Natural killer cell (primary cell): ENCODE results near the gene SLC38A2. TPM values are rescaled to one million over a fixed set of nuclear protein-coding genes. Genes with fewer than 3 reads are reported as not detected.

Source experiments
- ATAC-seq, 3 donors: fragments of 150-1000 bp in 2 of 3; fragments of 200-7000 bp in 1 of 3; cut with Tn5 transposase; 1 replicate in 1 of 3; 2 replicates in 2 of 3; pipeline ENCODE4 v1.10.0; 2021; ENCODE audit warnings: mild to moderate bottlenecking in 2 of 3, moderate library complexity in 2 of 3
- DNase-seq, 2 donors: peaks; one replicate each; pipeline versions ENCODE4 v3.0.0 to v3.0.0-alpha.2; 2013 to 2021; ENCODE audit warnings: mixed read lengths in 1 of 2
- H3K27ac ChIP-seq: one replicate; pipeline ENCODE4 v1.5.1; 2013; ENCODE audit warnings: mild to moderate bottlenecking, low read length
- H3K27me3 ChIP-seq: one replicate; pipeline ENCODE4 v1.6.1; 2013; ENCODE audit warnings: low read length; ENCODE audit not compliant: control insufficient read depth, insufficient read depth
- H3K36me3 ChIP-seq: one replicate; pipeline ENCODE4 v1.6.1; 2013; ENCODE audit warnings: low read length; ENCODE audit not compliant: control insufficient read depth, insufficient read depth
- H3K4me1 ChIP-seq: one replicate; pipeline ENCODE4 v1.6.1; 2013; ENCODE audit warnings: low read length; ENCODE audit not compliant: control insufficient read depth, insufficient read depth
- H3K4me3 ChIP-seq: one replicate; pipeline ENCODE4 v1.5.1; 2013; ENCODE audit warnings: low read length
- H3K9me3 ChIP-seq: one replicate; pipeline ENCODE4 v1.6.1; 2013; ENCODE audit warnings: low read length; ENCODE audit not compliant: control insufficient read depth, insufficient read depth
- H3K27ac Mint-ChIP-seq, 2 donors: one replicate each; pipeline ENCODE4 v1.8.0; 2022; ENCODE audit warnings: mild to moderate bottlenecking in 2 of 2, mixed read lengths in 2 of 2, moderate library complexity in 1 of 2
- H3K27me3 Mint-ChIP-seq, 2 donors: one replicate each; pipeline ENCODE4 v1.8.0; 2022; ENCODE audit warnings: low read depth in 2 of 2, mixed read lengths in 2 of 2
- H3K36me3 Mint-ChIP-seq: one replicate; pipeline ENCODE4 v1.8.0; 2022; ENCODE audit warnings: mixed read lengths
- H3K4me1 Mint-ChIP-seq, 2 donors: one replicate each; pipeline ENCODE4 v1.8.0; 2022; ENCODE audit warnings: mixed read lengths in 2 of 2
- H3K4me3 Mint-ChIP-seq: one replicate; pipeline ENCODE4 v1.8.0; 2022; ENCODE audit warnings: mild to moderate bottlenecking, moderate library complexity, mixed read lengths
- H3K9me3 Mint-ChIP-seq, 2 donors: one replicate each; pipeline ENCODE4 v1.8.0; 2022; ENCODE audit warnings: mixed read lengths in 2 of 2
- CTCF ChIP-seq: fragments of 200-600 bp; IDR thresholded peaks from one replicate; pipeline ENCODE4 v1.8.0; 2022; ENCODE audit warnings: antibody characterized with exemption
- WGBS: methylation state at CpG from one replicate; pipeline ENCODE4 v1.1.7; 2013; ENCODE audit warnings: missing lambda C conversion rate; ENCODE audit not compliant: insufficient coverage; 5-methylcytosine and 5-hydroxymethylcytosine counted together
- intact Hi-C: fragments of 100-400 bp; cut with micrococcal nuclease; formaldehyde crosslinking; loops from one replicate; pipeline ENCODE4 v1.14.2; 2022
- total RNA-seq, 4 donors: library from RNA; stranded (reverse); fragments of 120-200 nt in 1 of 4; gene quantifications; one replicate each; pipeline versions ENCODE4 v1.2.3 to v1.2.4, GENCODE V29; 2013 to 2022

SLC38A2 gene
- total RNA-seq, result 100 to 1,000 TPM; 131 to 241 (median 167) TPM
- 344 TPM for total RNA-seq (2013)

- Mint-ChIP-seq H3K27ac (peak within 1 kb of the TSS; percentile 99), H3K4me3 (peak within 1 kb of the TSS; percentile 100), H3K9me3 (no peaks in the 10 kb centered on the region), H3K36me3 (peaks cover 24% of the 10 kb centered on the region), H3K4me1 (peaks cover 64 to 65% of the 10 kb centered on the region in 2 donors), H3K27me3 (no peaks in the 10 kb centered on the region)
- Histone ChIP-seq H3K27me3 (no peaks in the 10 kb centered on the region), H3K27ac (peak within 1 kb of the TSS; percentile 96), H3K4me1 (peaks cover 26% of the 10 kb centered on the region), H3K4me3 (peak within 1 kb of the TSS; percentile 100), H3K9me3 (no peaks in the 10 kb centered on the region), H3K36me3 (peaks cover 33% of the 10 kb centered on the region)
- TF ChIP-seq CTCF, result no peak
- ATAC-seq, result peak; percentile 81 to 96 (median 81)
- 0% methylated on average over 48 of the region's 48 CpGs for WGBS
- peak; percentile 97 for DNase-seq
- intact Hi-C loops, result loop anchor here (1.0 to 10.0 kb wide), 9 partner anchors 11 to 1332 kb away; partner anchors contain the start of genes ARID2, RPAP3 and SLC38A1
These were observed at the start of gene SLC38A2 for GRCh38 chr12:46372544-46373300. SLC38A2 (minus strand) TSS chr12:46372773; CDS start chr12:46371293, 1,480 bp downstream.

GRCh38 chr12:46419675-46420074 is 47.1 kb upstream of the SLC38A2 start:
- DNase-seq, result no peak
- Histone ChIP-seq H3K4me3 (no peak overlapping the region), H3K9me3 (no peaks in the 10 kb centered on the region), H3K27me3 (no peaks in the 10 kb centered on the region), H3K36me3 (no peaks in the 10 kb centered on the region), H3K27ac (no peak overlapping the region), H3K4me1 (no peaks in the 10 kb centered on the region)
- Mint-ChIP-seq H3K4me3 (no peak overlapping the region), H3K9me3 (peaks cover 0 to 5% of the 10 kb centered on the region in 2 donors), H3K27me3 (no peaks in the 10 kb centered on the region), H3K27ac (no peak overlapping the region), H3K36me3 (peaks cover 10% of the 10 kb centered on the region), H3K4me1 (no peaks in the 10 kb centered on the region)
- ATAC-seq, result no peak
- TF ChIP-seq CTCF, result no peak
- intact Hi-C loops, result no loop called here
- 100% methylated on average over 1 of the region's 1 CpG for WGBS

GRCh38 chr12:46415552-46415951 is 43.0 kb upstream of the SLC38A2 start:
- H3K4me1 ChIP-seq, result no peaks in the 10 kb centered on the region
- H3K27me3 Mint-ChIP-seq, result peaks cover 0 to 2% of the 10 kb centered on the region in 2 donors
- peaks cover 0 to 3% of the 10 kb centered on the region in 2 donors for H3K4me1 Mint-ChIP-seq
- no peak for DNase-seq
- no peak overlapping the region for H3K27ac ChIP-seq
- no peaks in the 10 kb centered on the region for H3K27me3 ChIP-seq
- intact Hi-C loops, result no loop called here
- H3K36me3 Mint-ChIP-seq, result peaks cover 10% of the 10 kb centered on the region
- H3K4me3 Mint-ChIP-seq, result no peak overlapping the region
- H3K9me3 ChIP-seq, result no peaks in the 10 kb centered on the region
- no peak for TF ChIP-seq CTCF
- no peak for ATAC-seq
- no peaks in the 10 kb centered on the region for H3K36me3 ChIP-seq
- no peak overlapping the region for H3K27ac Mint-ChIP-seq
- no peak overlapping the region for H3K4me3 ChIP-seq
- WGBS, result 95% methylated on average over 3 of the region's 4 CpGs
- peaks cover 0 to 5% of the 10 kb centered on the region in 2 donors for H3K9me3 Mint-ChIP-seq
